Activated naive CD8-positive, alpha-beta T cell treated with anti-CD3 and anti-CD28 coated beads, Interleukin-2, amount 50 U/mL, for 24 hours (primary cell): ENCODE data around the gene BOLA2B.
"Not testable (repeated sequence)": the region's sequence is repeated elsewhere in the genome, so short reads cannot be mapped to it uniquely, and the experiment has no call there.

Experiments used
- ATAC-seq: fragments of 150-1000 bp; cut with Tn5 transposase; one replicate; pipeline ENCODE4 v1.10.0; 2021
- DNase-seq: peaks from one replicate; pipeline ENCODE4 v3.0.0; 2021
- H3K27ac Mint-ChIP-seq: one replicate; pipeline ENCODE4 v1.8.0; 2021; ENCODE audit warnings: mild to moderate bottlenecking, mixed read lengths
- H3K27me3 Mint-ChIP-seq: one replicate; pipeline ENCODE4 v1.8.0; 2021; ENCODE audit warnings: mixed read lengths
- H3K36me3 Mint-ChIP-seq: one replicate; pipeline ENCODE4 v1.8.0; 2021; ENCODE audit warnings: low read depth, mixed read lengths
- H3K4me1 Mint-ChIP-seq: one replicate; pipeline ENCODE4 v1.8.0; 2021; ENCODE audit warnings: mixed read lengths
- H3K4me3 Mint-ChIP-seq: one replicate; pipeline ENCODE4 v1.8.0; 2021; ENCODE audit warnings: mild to moderate bottlenecking, moderate library complexity, mixed read lengths
- H3K9me3 Mint-ChIP-seq: one replicate; pipeline ENCODE4 v1.8.0; 2021; ENCODE audit warnings: mixed read lengths

Gene BOLA2B

GRCh38 chr16:30187556-30187865 is 6.0 kb downstream of the BOLA2B start:
- DNase-seq (no peak), ATAC-seq (no peak)
- H3K4me1 Mint-ChIP-seq: peaks cover 28% of the 10 kb centered on the region
- H3K4me3 Mint-ChIP-seq: peak overlapping the region; percentile 96
- H3K36me3 Mint-ChIP-seq: peaks cover 38% of the 10 kb centered on the region
- H3K9me3 Mint-ChIP-seq: no peaks in the 10 kb centered on the region
- peak overlapping the region; percentile 97 for H3K27ac Mint-ChIP-seq
- no peaks in the 10 kb centered on the region for H3K27me3 Mint-ChIP-seq

- peak overlapping the region; percentile 97 for H3K27ac Mint-ChIP-seq
- ATAC-seq (peak; percentile 9), DNase-seq (peak; percentile 95)
- peaks cover 38% of the 10 kb centered on the region for H3K36me3 Mint-ChIP-seq
- peaks cover 33% of the 10 kb centered on the region for H3K4me1 Mint-ChIP-seq
- H3K9me3 Mint-ChIP-seq: no peaks in the 10 kb centered on the region
- H3K27me3 Mint-ChIP-seq: no peaks in the 10 kb centered on the region
- peak overlapping the region; percentile 96 for H3K4me3 Mint-ChIP-seq
Observed at GRCh38 chr16:30186782-30187555, 6.5 kb downstream of the BOLA2B start.

GRCh38 chr16:30186444-30186781 is 7.1 kb downstream of the BOLA2B start:
- ATAC-seq (no peak), DNase-seq (no peak)
- peaks cover 35% of the 10 kb centered on the region for H3K4me1 Mint-ChIP-seq
- no peaks in the 10 kb centered on the region for H3K9me3 Mint-ChIP-seq
- H3K27me3 Mint-ChIP-seq: no peaks in the 10 kb centered on the region
- H3K36me3 Mint-ChIP-seq: peaks cover 38% of the 10 kb centered on the region
- H3K27ac Mint-ChIP-seq: peak overlapping the region; percentile 97
- H3K4me3 Mint-ChIP-seq: peak overlapping the region; percentile 96

- peaks cover 39% of the 10 kb centered on the region for H3K4me1 Mint-ChIP-seq
- no peaks in the 10 kb centered on the region for H3K27me3 Mint-ChIP-seq
- DNase-seq (peak; percentile 85), ATAC-seq (peak; percentile 47)
- peaks cover 38% of the 10 kb centered on the region for H3K36me3 Mint-ChIP-seq
- no peaks in the 10 kb centered on the region for H3K9me3 Mint-ChIP-seq
- peak overlapping the region; percentile 97 for H3K27ac Mint-ChIP-seq
- peak overlapping the region; percentile 96 for H3K4me3 Mint-ChIP-seq
Observed at GRCh38 chr16:30185683-30186421, 7.6 kb downstream of the BOLA2B start.

- peaks cover 43% of the 10 kb centered on the region for H3K4me1 Mint-ChIP-seq
- peak; percentile 4 for ATAC-seq
Observed at GRCh38 chr16:30184891-30185682, 8.4 kb downstream of the BOLA2B start.

GRCh38 chr16:30184096-30184890 is 9.2 kb downstream of the BOLA2B start:
- H3K4me3 Mint-ChIP-seq: peak overlapping the region; percentile 96
- peak overlapping the region; percentile 97 for H3K27ac Mint-ChIP-seq
- no peaks in the 10 kb centered on the region for H3K9me3 Mint-ChIP-seq
- no peaks in the 10 kb centered on the region for H3K27me3 Mint-ChIP-seq
- DNase-seq: peak; percentile 76
- H3K36me3 Mint-ChIP-seq: peaks cover 38% of the 10 kb centered on the region
- peaks cover 43% of the 10 kb centered on the region for H3K4me1 Mint-ChIP-seq
- ATAC-seq: peak; percentile 6

More at GRCh38 chr16:30184891-30185682, 8.4 kb downstream of the BOLA2B start:
- Mint-ChIP-seq H3K27ac (peak overlapping the region; percentile 97), H3K27me3 (no peaks in the 10 kb centered on the region), H3K36me3 (peaks cover 38% of the 10 kb centered on the region), H3K9me3 (no peaks in the 10 kb centered on the region), H3K4me3 (peak overlapping the region; percentile 96)
- DNase-seq: peak; percentile 45

GRCh38 chr16:30183233-30184095 is 10.0 kb downstream of the BOLA2B start, which contains the start of gene CORO1A:
CORO1A (plus strand) TSS chr16:30183602; CDS start chr16:30185210, 1,608 bp downstream.
- DNase-seq: peak; percentile 92
- peak; percentile 54 for ATAC-seq
- Mint-ChIP-seq H3K4me1 (peaks cover 43% of the 10 kb centered on the region), H3K36me3 (peaks cover 38% of the 10 kb centered on the region), H3K9me3 (no peaks in the 10 kb centered on the region), H3K4me3 (peak within 1 kb of the TSS; percentile 96), H3K27ac (peak within 1 kb of the TSS; percentile 97), H3K27me3 (no peaks in the 10 kb centered on the region)

- ATAC-seq: no peak
- peaks cover 21% of the 10 kb centered on the region for H3K4me1 Mint-ChIP-seq
- H3K36me3 Mint-ChIP-seq: peaks cover 14% of the 10 kb centered on the region
- no peaks in the 10 kb centered on the region for H3K27me3 Mint-ChIP-seq
- H3K9me3 Mint-ChIP-seq: no peaks in the 10 kb centered on the region
- no peak for DNase-seq
- no peak overlapping the region for H3K27ac Mint-ChIP-seq
- H3K4me3 Mint-ChIP-seq: no peak overlapping the region
Observed at GRCh38 chr16:30180741-30181140, 12.7 kb downstream of the BOLA2B start.

GRCh38 chr16:30179931-30180330 is 13.5 kb downstream of the BOLA2B start:
- H3K27me3 Mint-ChIP-seq: no peaks in the 10 kb centered on the region
- H3K9me3 Mint-ChIP-seq: no peaks in the 10 kb centered on the region
- ATAC-seq (no peak), DNase-seq (no peak)
- no peak overlapping the region for H3K27ac Mint-ChIP-seq
- H3K4me3 Mint-ChIP-seq: no peak overlapping the region
- peaks cover 11% of the 10 kb centered on the region for H3K36me3 Mint-ChIP-seq
- peaks cover 19% of the 10 kb centered on the region for H3K4me1 Mint-ChIP-seq

- Mint-ChIP-seq H3K36me3 (peaks cover 3% of the 10 kb centered on the region), H3K27me3 (no peaks in the 10 kb centered on the region), H3K4me1 (peaks cover 17% of the 10 kb centered on the region), H3K27ac (no peak overlapping the region), H3K9me3 (no peaks in the 10 kb centered on the region), H3K4me3 (no peak overlapping the region)
- DNase-seq (no peak), ATAC-seq (no peak)
Observed at GRCh38 chr16:30179195-30179594, 14.3 kb downstream of the BOLA2B start.

- H3K27me3 Mint-ChIP-seq, ATAC-seq, DNase-seq, H3K9me3 Mint-ChIP-seq, H3K27ac Mint-ChIP-seq, H3K4me1 Mint-ChIP-seq, H3K4me3 Mint-ChIP-seq, H3K36me3 Mint-ChIP-seq: not testable (repeated sequence)
Observed at GRCh38 chr16:30176876-30177275, 16.6 kb downstream of the BOLA2B start.

GRCh38 chr16:30173054-30173453 is 20.4 kb downstream of the BOLA2B start:
- Mint-ChIP-seq H3K4me1 (peaks cover 3% of the 10 kb centered on the region), H3K36me3 (no peaks in the 10 kb centered on the region), H3K27ac (no peak overlapping the region), H3K4me3 (no peak overlapping the region), H3K27me3 (no peaks in the 10 kb centered on the region), H3K9me3 (no peaks in the 10 kb centered on the region)
- no peak for DNase-seq
- ATAC-seq: no peak

GRCh38 chr16:30170145-30170544 is 23.3 kb downstream of the BOLA2B start:
- H3K36me3 Mint-ChIP-seq, H3K4me3 Mint-ChIP-seq, DNase-seq, ATAC-seq, H3K27me3 Mint-ChIP-seq, H3K27ac Mint-ChIP-seq, H3K9me3 Mint-ChIP-seq: not testable (repeated sequence)
- H3K4me1 Mint-ChIP-seq: peaks cover 19% of the 10 kb centered on the region
